ENCODE data around the gene CD164L2. TPM values are rescaled to one million over a fixed set of nuclear protein-coding genes. Genes with fewer than 3 reads are reported as not detected.

Gene CD164L2
- total RNA-seq, 4 donors from 2014 or later, result not detected

- ATAC-seq, result no peak
- Histone ChIP-seq H3K36me3 (no peaks in the 10 kb centered on the region), H3K27me3 (peaks cover 0 to 1% (median 0%) of the 10 kb centered on the region in 3 donors), H3K9me3 (no peaks in the 10 kb centered on the region), H3K27ac (no peak overlapping the region), H3K4me3 (no peak overlapping the region), H3K4me1 (peaks cover 14% of the 10 kb centered on the region in 2 donors)
- no peak for TF ChIP-seq POLR2A (IDR thresholded peaks at IDR 0.05)
- in situ Hi-C loops (cut with MboI; ENCODE audit: low sequenced_read_pairs in 4 of 4), result no loop called here
- DNase-seq, result no peak
- intact Hi-C loops (cut with DNase I; ENCODE audit: low total_unique reads), result no loop called here
These were observed 5.2 kb downstream of the CD164L2 start for GRCh38 chr1:27377760-27378495.

GRCh38 chr1:27374362-27375086 lies 8.6 kb downstream of the CD164L2 start, which contains the start of gene FCN3:
TSS of gene FCN3 (minus strand) at chr1:27374824. CDS start at chr1:27374818, 6 bp downstream.
- H3K4me1 ChIP-seq, result peaks cover 0 to 5% of the 10 kb centered on the region in 2 donors
- H3K27me3 ChIP-seq, result no peaks in the 10 kb centered on the region
- no peak for DNase-seq
- no peak for ATAC-seq
- no peaks in the 10 kb centered on the region for H3K36me3 ChIP-seq
- in situ Hi-C loops (cut with MboI; ENCODE audit: low sequenced_read_pairs in 4 of 4), result no loop called here
- peak within 1 kb of the TSS in 3 of 4 donors; percentile 36 to 61 (median 40) for H3K27ac ChIP-seq
- intact Hi-C loops (cut with DNase I; ENCODE audit: low total_unique reads), result no loop called here
- no peak within 1 kb of the TSS for H3K4me3 ChIP-seq
- TF ChIP-seq POLR2A (IDR thresholded peaks at IDR 0.05) (no peak), CTCF (IDR thresholded peaks at IDR 0.05 in 4 of 5, conservative IDR thresholded peaks at IDR 0.05 in 1 of 5) (no peak)
- no peaks in the 10 kb centered on the region for H3K9me3 ChIP-seq

- peak overlapping the region in 2 of 4 donors; percentile 40 for H3K27ac ChIP-seq
- intact Hi-C loops (cut with DNase I; ENCODE audit: low total_unique reads), result no loop called here
- DNase-seq (no peak), ATAC-seq (no peak)
- no peaks in the 10 kb centered on the region for H3K36me3 ChIP-seq
- no peaks in the 10 kb centered on the region for H3K27me3 ChIP-seq
- no peaks in the 10 kb centered on the region for H3K9me3 ChIP-seq
- TF ChIP-seq POLR2A (IDR thresholded peaks at IDR 0.05) (no peak), CTCF (IDR thresholded peaks at IDR 0.05 in 4 of 5, conservative IDR thresholded peaks at IDR 0.05 in 1 of 5) (no peak)
- no peak overlapping the region for H3K4me3 ChIP-seq
- in situ Hi-C loops (cut with MboI; ENCODE audit: low sequenced_read_pairs in 4 of 4), result no loop called here
- H3K4me1 ChIP-seq, result peaks cover under 1 to 5% of the 10 kb centered on the region in 2 donors
These were observed 10.1 kb downstream of the CD164L2 start for GRCh38 chr1:27372808-27373690.

GRCh38 chr1:27372022-27372807 lies 10.9 kb downstream of the CD164L2 start:
- Histone ChIP-seq H3K27ac (no peak overlapping the region), H3K4me3 (no peak overlapping the region), H3K27me3 (no peaks in the 10 kb centered on the region), H3K36me3 (no peaks in the 10 kb centered on the region), H3K9me3 (no peaks in the 10 kb centered on the region), H3K4me1 (peaks cover 9 to 14% of the 10 kb centered on the region in 2 donors)
- intact Hi-C loops (cut with DNase I; ENCODE audit: low total_unique reads) (no loop called here), in situ Hi-C loops (cut with MboI; ENCODE audit: low sequenced_read_pairs in 4 of 4) (no loop called here)
- DNase-seq, result no peak
- no peak for ATAC-seq
- no peak for TF ChIP-seq CTCF (IDR thresholded peaks at IDR 0.05 in 4 of 5, conservative IDR thresholded peaks at IDR 0.05 in 1 of 5)
- no peak for TF ChIP-seq POLR2A (IDR thresholded peaks at IDR 0.05)

Data from gastrocnemius medialis (tissue), 4 donors.